Measurements from ENCODE around the gene FAM229B.

GRCh38 chr6:112123982-112124381 is 36.6 kb downstream of the FAM229B start:
- no peak for TF ChIP-seq ZBTB43 (CRISPR knock-in tag; IDR thresholded peaks at IDR 0.05)
- TF ChIP-seq, protein P1, sequence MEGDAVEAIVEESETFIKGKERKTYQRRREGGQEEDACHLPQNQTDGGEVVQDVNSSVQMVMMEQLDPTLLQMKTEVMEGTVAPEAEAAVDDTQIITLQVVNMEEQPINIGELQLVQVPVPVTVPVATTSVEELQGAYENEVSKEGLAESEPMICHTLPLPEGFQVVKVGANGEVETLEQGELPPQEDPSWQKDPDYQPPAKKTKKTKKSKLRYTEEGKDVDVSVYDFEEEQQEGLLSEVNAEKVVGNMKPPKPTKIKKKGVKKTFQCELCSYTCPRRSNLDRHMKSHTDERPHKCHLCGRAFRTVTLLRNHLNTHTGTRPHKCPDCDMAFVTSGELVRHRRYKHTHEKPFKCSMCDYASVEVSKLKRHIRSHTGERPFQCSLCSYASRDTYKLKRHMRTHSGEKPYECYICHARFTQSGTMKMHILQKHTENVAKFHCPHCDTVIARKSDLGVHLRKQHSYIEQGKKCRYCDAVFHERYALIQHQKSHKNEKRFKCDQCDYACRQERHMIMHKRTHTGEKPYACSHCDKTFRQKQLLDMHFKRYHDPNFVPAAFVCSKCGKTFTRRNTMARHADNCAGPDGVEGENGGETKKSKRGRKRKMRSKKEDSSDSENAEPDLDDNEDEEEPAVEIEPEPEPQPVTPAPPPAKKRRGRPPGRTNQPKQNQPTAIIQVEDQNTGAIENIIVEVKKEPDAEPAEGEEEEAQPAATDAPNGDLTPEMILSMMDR (IDR thresholded peaks at IDR 0.05), result no peak
- no peak for TF ChIP-seq CREB1 (CRISPR knock-in tag; IDR thresholded peaks at IDR 0.05)
- no peak for TF ChIP-seq GABPB1 (CRISPR knock-in tag; IDR thresholded peaks at IDR 0.05)
- TF ChIP-seq, protein P2, sequence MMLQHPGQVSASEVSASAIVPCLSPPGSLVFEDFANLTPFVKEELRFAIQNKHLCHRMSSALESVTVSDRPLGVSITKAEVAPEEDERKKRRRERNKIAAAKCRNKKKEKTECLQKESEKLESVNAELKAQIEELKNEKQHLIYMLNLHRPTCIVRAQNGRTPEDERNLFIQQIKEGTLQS (CRISPR knock-in tag; conservative IDR thresholded peaks at IDR 0.05), result no peak
- TF ChIP-seq JAZF1 (CRISPR knock-in tag; IDR thresholded peaks at IDR 0.05), result no peak
- no peak for TF ChIP-seq FOXP1 (CRISPR knock-in tag; IDR thresholded peaks at IDR 0.05; ENCODE audit: borderline replicate concordance)
- no peak for TF ChIP-seq PRRX2 (CRISPR knock-in tag; IDR thresholded peaks at IDR 0.05)
- TF ChIP-seq TEAD1 (CRISPR knock-in tag; IDR thresholded peaks at IDR 0.05), result no peak
- TF ChIP-seq, protein P3, sequence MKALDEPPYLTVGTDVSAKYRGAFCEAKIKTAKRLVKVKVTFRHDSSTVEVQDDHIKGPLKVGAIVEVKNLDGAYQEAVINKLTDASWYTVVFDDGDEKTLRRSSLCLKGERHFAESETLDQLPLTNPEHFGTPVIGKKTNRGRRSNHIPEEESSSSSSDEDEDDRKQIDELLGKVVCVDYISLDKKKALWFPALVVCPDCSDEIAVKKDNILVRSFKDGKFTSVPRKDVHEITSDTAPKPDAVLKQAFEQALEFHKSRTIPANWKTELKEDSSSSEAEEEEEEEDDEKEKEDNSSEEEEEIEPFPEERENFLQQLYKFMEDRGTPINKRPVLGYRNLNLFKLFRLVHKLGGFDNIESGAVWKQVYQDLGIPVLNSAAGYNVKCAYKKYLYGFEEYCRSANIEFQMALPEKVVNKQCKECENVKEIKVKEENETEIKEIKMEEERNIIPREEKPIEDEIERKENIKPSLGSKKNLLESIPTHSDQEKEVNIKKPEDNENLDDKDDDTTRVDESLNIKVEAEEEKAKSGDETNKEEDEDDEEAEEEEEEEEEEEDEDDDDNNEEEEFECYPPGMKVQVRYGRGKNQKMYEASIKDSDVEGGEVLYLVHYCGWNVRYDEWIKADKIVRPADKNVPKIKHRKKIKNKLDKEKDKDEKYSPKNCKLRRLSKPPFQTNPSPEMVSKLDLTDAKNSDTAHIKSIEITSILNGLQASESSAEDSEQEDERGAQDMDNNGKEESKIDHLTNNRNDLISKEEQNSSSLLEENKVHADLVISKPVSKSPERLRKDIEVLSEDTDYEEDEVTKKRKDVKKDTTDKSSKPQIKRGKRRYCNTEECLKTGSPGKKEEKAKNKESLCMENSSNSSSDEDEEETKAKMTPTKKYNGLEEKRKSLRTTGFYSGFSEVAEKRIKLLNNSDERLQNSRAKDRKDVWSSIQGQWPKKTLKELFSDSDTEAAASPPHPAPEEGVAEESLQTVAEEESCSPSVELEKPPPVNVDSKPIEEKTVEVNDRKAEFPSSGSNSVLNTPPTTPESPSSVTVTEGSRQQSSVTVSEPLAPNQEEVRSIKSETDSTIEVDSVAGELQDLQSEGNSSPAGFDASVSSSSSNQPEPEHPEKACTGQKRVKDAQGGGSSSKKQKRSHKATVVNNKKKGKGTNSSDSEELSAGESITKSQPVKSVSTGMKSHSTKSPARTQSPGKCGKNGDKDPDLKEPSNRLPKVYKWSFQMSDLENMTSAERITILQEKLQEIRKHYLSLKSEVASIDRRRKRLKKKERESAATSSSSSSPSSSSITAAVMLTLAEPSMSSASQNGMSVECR (CRISPR knock-in tag; IDR thresholded peaks at IDR 0.05; ENCODE audit: borderline replicate concordance), result no peak

Data from WTC11 (cell line).